Kidney (tissue), 14 donors: ENCODE measurements around the gene TMEM125. TPM values are rescaled to one million over a fixed set of nuclear protein-coding genes. Genes with fewer than 3 reads are reported as not detected.
A peak's percentile ranks its signal among the peaks of the same experiment; 100 is the strongest.

Experiments used
- DNase-seq, 5 donors: peaks; one replicate each; pipeline ENCODE4 v3.0.0-alpha.2; 2013 to 2020
- FAIRE-seq: peaks from 2 replicates; lab custom pipeline; 2012; peaks lifted over from hg19 to GRCh38; lab: Jason Lieb, UNC
- H3K27ac ChIP-seq, 2 donors: one replicate each; pipeline ENCODE4 v1.7.0; 2013; ENCODE audit warnings: low read depth in 2 of 2, low read length in 2 of 2, inconsistent platforms in 1 of 2
- H3K27me3 ChIP-seq: one replicate; pipeline ENCODE4 v1.7.1; 2013; ENCODE audit warnings: low read length, inconsistent platforms; ENCODE audit not compliant: control insufficient read depth, insufficient read depth
- H3K36me3 ChIP-seq, 3 donors: one replicate each; pipeline versions ENCODE4 v1.7.0 to v1.7.1; 2013; ENCODE audit warnings: low read length in 3 of 3, control low read depth in 1 of 3, inconsistent platforms in 1 of 3; ENCODE audit not compliant: insufficient read depth in 3 of 3, control insufficient read depth in 2 of 3
- H3K4me1 ChIP-seq, 3 donors: one replicate each; pipeline versions ENCODE4 v1.7.0 to v1.7.1; 2013; ENCODE audit warnings: low read length in 3 of 3, inconsistent platforms in 1 of 3, low read depth in 1 of 3; ENCODE audit not compliant: control insufficient read depth in 2 of 3, insufficient read depth in 2 of 3
- H3K4me3 ChIP-seq, 3 donors: one replicate each; pipeline versions ENCODE4 v1.7.0 to v1.8.1; 2013; ENCODE audit warnings: low read length in 3 of 3, control low read depth in 1 of 3, inconsistent platforms in 1 of 3
- H3K9ac ChIP-seq, 3 donors: one replicate each; pipeline versions ENCODE4 v1.7.0 to v1.7.1; 2013; ENCODE audit warnings: low read length in 3 of 3, control low read depth in 1 of 3, inconsistent platforms in 1 of 3
- H3K9me3 ChIP-seq, 3 donors: one replicate each; pipeline versions ENCODE4 v1.7.0 to v1.7.1; 2013; ENCODE audit warnings: low read length in 3 of 3, control low read depth in 1 of 3, inconsistent platforms in 1 of 3; ENCODE audit not compliant: control insufficient read depth in 2 of 3, insufficient read depth in 1 of 3
- CTCF ChIP-seq: IDR thresholded peaks from 3 replicates; pipeline ENCODE4 v1.5.1; 2012; ENCODE audit warnings: mild to moderate bottlenecking, moderate library complexity, borderline replicate concordance; ENCODE audit not compliant: insufficient read depth; ENCODE audit errors: extremely low read depth
- intact Hi-C: fragments of 100-400 bp; cut with DNase I; formaldehyde crosslinking; loops from one replicate; pipeline ENCODE4 v1.11.1; 2022
- polyA plus RNA-seq: library from polyadenylated mRNA; stranded (reverse); fragments of 350-450 nt; fragmentation: Illumina TruSeq; extraction: RNeasy Lipid Tissue Mini Kit (QIAGEN cat#74804); gene quantifications from one replicate; pipeline ENCODE4 v1.2.3, GENCODE V29; 2014; ENCODE audit warnings: low read depth, low replicate concordance; ENCODE audit not compliant: insufficient read depth
- total RNA-seq: library from RNA; stranded (reverse); fragmentation: NEBNext Ultra II Directional; extraction: Animal tissue kit (Norgen Biotek cat#: 25700); gene quantifications from one replicate; pipeline ENCODE4 v1.2.1, GENCODE V29; 2021
- donor health status: control.
- donor health status: control.
- donor health status: control.
- donor health status: control.
- donor health status: control.
- donor health status: DM: yes; HTN: yes; CAD: no.
- donor health status: Normal renal cell carcinoma (clear cell type).

Gene TMEM125
- total and polyA plus RNA-seq, 2 donors from 2014 or later = 17.5 to 22.0 TPM

- Histone ChIP-seq H3K36me3 (no peaks in the 10 kb centered on the region), H3K27me3 (no peaks in the 10 kb centered on the region), H3K4me3 (no peak overlapping the region), H3K4me1 (peaks cover 0 to 17% (median 15%) of the 10 kb centered on the region in 3 donors), H3K9me3 (no peaks in the 10 kb centered on the region), H3K27ac (no peak overlapping the region), H3K9ac (no peak overlapping the region)
- peak in 1 of 5 donors; percentile 43 for DNase-seq
- intact Hi-C loops = no loop called here
- no peak for FAIRE-seq
- TF ChIP-seq CTCF = no peak
These were observed 2.4 kb downstream of the TMEM125 start for GRCh38 chr1:43272161-43272560.

GRCh38 chr1:43272576-43273571 lies 3.1 kb downstream of the TMEM125 start:
- Histone ChIP-seq H3K9ac (no peak overlapping the region), H3K4me3 (no peak overlapping the region), H3K27ac (no peak overlapping the region), H3K36me3 (no peaks in the 10 kb centered on the region), H3K9me3 (no peaks in the 10 kb centered on the region), H3K27me3 (no peaks in the 10 kb centered on the region), H3K4me1 (peaks cover 0 to 20% (median 12%) of the 10 kb centered on the region in 3 donors)
- TF ChIP-seq CTCF = no peak
- DNase-seq (peak in 1 of 5 donors; percentile 27), FAIRE-seq (no peak)
- intact Hi-C loops = no loop called here

GRCh38 chr1:43273708-43274107 lies 3.9 kb downstream of the TMEM125 start:
- Histone ChIP-seq H3K27ac (peak overlapping the region in 1 of 2 donors; percentile 55), H3K4me3 (no peak overlapping the region), H3K36me3 (no peaks in the 10 kb centered on the region), H3K27me3 (no peaks in the 10 kb centered on the region), H3K4me1 (peaks cover 0 to 20% (median 18%) of the 10 kb centered on the region in 3 donors), H3K9ac (no peak overlapping the region), H3K9me3 (no peaks in the 10 kb centered on the region)
- FAIRE-seq = no peak
- DNase-seq = no peak
- intact Hi-C loops = no loop called here
- no peak for TF ChIP-seq CTCF
